ENCODE measurements around the gene WSB1. TPM values are rescaled to one million over a fixed set of nuclear protein-coding genes. Genes with fewer than 3 reads are reported as not detected.

The WSB1 gene
- total and polyA plus RNA-seq, 9 of the 15 experiments (the other 6 are each of a cell fraction or from before 2014, with no cell fraction given), result 22.8 to 229 (median 81.1) TPM

GRCh38 chr17:27293359-27293897, 486 bp upstream of the WSB1 start (continued):
- TF ChIP-seq ZFP30 (CRISPR knock-in tag; IDR thresholded peaks at IDR 0.05; ENCODE audit: borderline replicate concordance), result no peak
- no peak for TF ChIP-seq FOXA3 (CRISPR knock-in tag; conservative IDR thresholded peaks at IDR 0.05 in 1 of 2, IDR thresholded peaks at IDR 0.05 in 1 of 2)
- TF ChIP-seq ZMIZ1 (IDR thresholded peaks at IDR 0.05; ENCODE audit: low read depth in 2 of 2, low read length in 2 of 2), result no peak
- TF ChIP-seq ZNF280B (CRISPR knock-in tag; IDR thresholded peaks at IDR 0.05), result no peak
- TF ChIP-seq ZNF175 (CRISPR knock-in tag; IDR thresholded peaks at IDR 0.05; ENCODE audit: low read depth), result peak; percentile 93
- TF ChIP-seq ARID3B (CRISPR knock-in tag; IDR thresholded peaks at IDR 0.05; ENCODE audit: borderline replicate concordance), result 0 out of 2 replicates have a peak, but pooled peaks have one; percentile 31
- no peak for TF ChIP-seq TAF1 (IDR thresholded peaks at IDR 0.05; ENCODE audit: control insufficient read depth, extremely low read depth, insufficient read depth, low read length, severe bottlenecking)
- TF ChIP-seq KAT2B (IDR thresholded peaks at IDR 0.05; ENCODE audit: low read depth, low read length), result no peak
- peak in 1 of 2 experiments; percentile 80; a peak in 2 of 4 replicates for TF ChIP-seq MAZ (CRISPR knock-in tag; conservative IDR thresholded peaks at IDR 0.05 in 1 of 2, IDR thresholded peaks at IDR 0.05 in 1 of 2)
- TF ChIP-seq ELF1 (tag; IDR thresholded peaks at IDR 0.05), result no peak
- TF ChIP-seq MAFK (IDR thresholded peaks at IDR 0.05; ENCODE audit: low read length), result no peak
- TF ChIP-seq MECOM (CRISPR knock-in tag; IDR thresholded peaks at IDR 0.05), result peak; percentile 29; the same call in 1 of the 2 replicates
- no peak for TF ChIP-seq TGIF2 (CRISPR knock-in tag; IDR thresholded peaks at IDR 0.05)
- no peak for TF ChIP-seq RCOR1 (IDR thresholded peaks at IDR 0.05; ENCODE audit: borderline replicate concordance in 1 of 2, low read depth in 2 of 2, low read length in 2 of 2)
- no peak for TF ChIP-seq ZSCAN29 (IDR thresholded peaks at IDR 0.05)
- no peak for TF ChIP-seq ZNF253 (CRISPR knock-in tag; conservative IDR thresholded peaks at IDR 0.05)
- 0 out of 2 replicates have a peak, but pooled peaks have one; percentile 56 for TF ChIP-seq ZNF444 (CRISPR knock-in tag; IDR thresholded peaks at IDR 0.05)
- peak in 1 of 2 experiments; percentile 75; a peak in 1 of 4 replicates for TF ChIP-seq TEAD1 (CRISPR knock-in tag; IDR thresholded peaks at IDR 0.05)
- TF ChIP-seq ZNF696 (CRISPR knock-in tag; conservative IDR thresholded peaks at IDR 0.05), result no peak
- no peak for TF ChIP-seq HES1 (IDR thresholded peaks at IDR 0.05; ENCODE audit: low read depth)
- peak; percentile 56; the same call in 1 of the 2 replicates for TF ChIP-seq ZKSCAN8 (CRISPR knock-in tag; IDR thresholded peaks at IDR 0.05)
